Ishikawa (cell line): ENCODE data around the gene HTR4.

Experiments
- CEBPB ChIP-seq: IDR thresholded peaks from 2 replicates; pipeline ENCODE4 v1.6.1; 2012
- CREB1 ChIP-seq: IDR thresholded peaks from 2 replicates; pipeline ENCODE4 v1.6.1; 2012; ENCODE audit warnings: low read depth
- EGR1 ChIP-seq: IDR thresholded peaks from 2 replicates; pipeline ENCODE4 v1.6.1; 2012
- EP300 ChIP-seq: IDR thresholded peaks from 2 replicates; pipeline ENCODE4 v1.6.1; 2012; ENCODE audit warnings: borderline replicate concordance
- FOXM1 ChIP-seq: IDR thresholded peaks from 2 replicates; pipeline ENCODE4 v1.6.1; 2012; ENCODE audit warnings: low read depth, borderline replicate concordance
- MAX ChIP-seq: IDR thresholded peaks from 2 replicates; pipeline ENCODE4 v1.6.1; 2012
- NFIC ChIP-seq: IDR thresholded peaks from 2 replicates; pipeline ENCODE4 v1.6.1; 2012
- RAD21 ChIP-seq: IDR thresholded peaks from 2 replicates; pipeline ENCODE4 v1.6.1; 2012; ENCODE audit warnings: low read depth
- TAF1 ChIP-seq: IDR thresholded peaks from 2 replicates; pipeline ENCODE4 v1.6.1; 2012; ENCODE audit warnings: low read depth, mild to moderate bottlenecking
- TCF12 ChIP-seq: IDR thresholded peaks from 2 replicates; pipeline ENCODE4 v1.6.1; 2012; ENCODE audit warnings: low read depth
- TEAD4 ChIP-seq: IDR thresholded peaks from 2 replicates; pipeline ENCODE4 v1.6.1; 2012
- YY1 ChIP-seq: IDR thresholded peaks from 2 replicates; pipeline ENCODE4 v1.6.1; 2012; ENCODE audit warnings: low read depth
- ZBTB7A ChIP-seq: IDR thresholded peaks from 2 replicates; pipeline ENCODE4 v1.6.1; 2012; ENCODE audit warnings: low read depth
- TF ChIP-seq, protein P1 (sequence below): IDR thresholded peaks from 2 replicates; pipeline ENCODE4 v1.6.1; 2012
- TF ChIP-seq, protein P2 (sequence below): IDR thresholded peaks from 2 replicates; pipeline ENCODE4 v1.6.1; 2012; ENCODE audit warnings: low read depth, mild to moderate bottlenecking

Gene HTR4

DNA sequence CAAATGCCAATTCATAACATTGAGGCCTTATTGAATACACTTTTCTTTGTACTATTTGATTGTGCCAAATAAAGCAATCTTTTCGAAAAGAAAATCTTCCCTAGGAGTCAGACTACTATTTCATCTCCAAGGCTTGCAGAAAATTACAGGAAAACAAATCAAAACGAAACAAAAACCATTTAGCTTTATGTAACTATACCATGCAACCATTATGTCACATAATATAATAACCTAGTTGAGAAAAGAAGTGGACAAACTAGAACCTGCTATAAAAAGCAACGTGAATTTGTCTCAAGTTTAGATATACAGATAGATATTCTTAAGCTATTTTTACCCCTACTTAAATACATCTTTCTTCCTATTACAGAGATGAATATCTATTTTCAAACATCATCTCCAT lies 18.0 kb downstream of the HTR4 start:
- TF ChIP-seq YY1 (no peak), EP300 (no peak)

DNA sequence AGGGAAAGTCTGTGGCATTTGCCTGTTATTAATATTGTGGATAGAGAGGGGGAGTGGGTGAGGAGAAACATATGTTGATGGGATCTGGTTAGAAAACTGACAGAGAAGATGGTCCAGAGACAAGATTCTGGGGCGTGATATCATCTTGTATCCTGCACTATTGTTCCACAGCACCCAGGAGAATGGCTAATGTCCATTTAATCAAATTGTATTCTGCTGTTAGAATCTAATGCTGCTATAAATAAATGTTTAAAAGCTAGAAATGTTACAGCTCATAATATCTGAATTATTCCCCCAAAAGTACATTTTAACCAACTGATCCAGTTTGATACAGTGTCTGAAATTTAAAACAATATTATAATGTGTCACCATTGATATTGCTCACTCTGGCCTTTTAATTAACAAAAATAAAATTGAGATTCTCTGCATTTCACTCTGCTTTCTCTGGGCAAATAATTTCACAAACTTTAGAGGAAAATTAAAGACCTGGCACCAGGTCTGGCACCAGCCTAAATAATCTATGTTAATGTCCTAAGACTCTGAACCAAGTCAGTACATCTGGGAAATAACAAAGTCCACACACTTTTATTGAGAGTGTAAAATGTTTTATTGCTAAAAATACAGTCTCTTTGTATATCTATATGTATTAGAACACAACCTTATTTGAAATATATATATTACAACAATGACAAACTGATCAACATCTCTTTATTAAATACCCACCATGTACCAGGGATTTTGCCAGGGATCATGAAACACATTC lies 18.8 kb downstream of the HTR4 start:
- TF ChIP-seq RAD21, result no peak
- TF ChIP-seq, protein P1, sequence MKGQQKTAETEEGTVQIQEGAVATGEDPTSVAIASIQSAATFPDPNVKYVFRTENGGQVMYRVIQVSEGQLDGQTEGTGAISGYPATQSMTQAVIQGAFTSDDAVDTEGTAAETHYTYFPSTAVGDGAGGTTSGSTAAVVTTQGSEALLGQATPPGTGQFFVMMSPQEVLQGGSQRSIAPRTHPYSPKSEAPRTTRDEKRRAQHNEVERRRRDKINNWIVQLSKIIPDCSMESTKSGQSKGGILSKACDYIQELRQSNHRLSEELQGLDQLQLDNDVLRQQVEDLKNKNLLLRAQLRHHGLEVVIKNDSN, result no peak

GRCh38 chr5:148633067-148633377 lies 21.3 kb downstream of the HTR4 start:
- no peak for TF ChIP-seq FOXM1
- no peak for TF ChIP-seq EP300
- TF ChIP-seq TCF12, result no peak
- no peak for TF ChIP-seq CEBPB
- no peak for TF ChIP-seq NFIC
- no peak for TF ChIP-seq ZBTB7A
- TF ChIP-seq, protein P2, sequence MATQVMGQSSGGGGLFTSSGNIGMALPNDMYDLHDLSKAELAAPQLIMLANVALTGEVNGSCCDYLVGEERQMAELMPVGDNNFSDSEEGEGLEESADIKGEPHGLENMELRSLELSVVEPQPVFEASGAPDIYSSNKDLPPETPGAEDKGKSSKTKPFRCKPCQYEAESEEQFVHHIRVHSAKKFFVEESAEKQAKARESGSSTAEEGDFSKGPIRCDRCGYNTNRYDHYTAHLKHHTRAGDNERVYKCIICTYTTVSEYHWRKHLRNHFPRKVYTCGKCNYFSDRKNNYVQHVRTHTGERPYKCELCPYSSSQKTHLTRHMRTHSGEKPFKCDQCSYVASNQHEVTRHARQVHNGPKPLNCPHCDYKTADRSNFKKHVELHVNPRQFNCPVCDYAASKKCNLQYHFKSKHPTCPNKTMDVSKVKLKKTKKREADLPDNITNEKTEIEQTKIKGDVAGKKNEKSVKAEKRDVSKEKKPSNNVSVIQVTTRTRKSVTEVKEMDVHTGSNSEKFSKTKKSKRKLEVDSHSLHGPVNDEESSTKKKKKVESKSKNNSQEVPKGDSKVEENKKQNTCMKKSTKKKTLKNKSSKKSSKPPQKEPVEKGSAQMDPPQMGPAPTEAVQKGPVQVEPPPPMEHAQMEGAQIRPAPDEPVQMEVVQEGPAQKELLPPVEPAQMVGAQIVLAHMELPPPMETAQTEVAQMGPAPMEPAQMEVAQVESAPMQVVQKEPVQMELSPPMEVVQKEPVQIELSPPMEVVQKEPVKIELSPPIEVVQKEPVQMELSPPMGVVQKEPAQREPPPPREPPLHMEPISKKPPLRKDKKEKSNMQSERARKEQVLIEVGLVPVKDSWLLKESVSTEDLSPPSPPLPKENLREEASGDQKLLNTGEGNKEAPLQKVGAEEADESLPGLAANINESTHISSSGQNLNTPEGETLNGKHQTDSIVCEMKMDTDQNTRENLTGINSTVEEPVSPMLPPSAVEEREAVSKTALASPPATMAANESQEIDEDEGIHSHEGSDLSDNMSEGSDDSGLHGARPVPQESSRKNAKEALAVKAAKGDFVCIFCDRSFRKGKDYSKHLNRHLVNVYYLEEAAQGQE, result no peak
- no peak for TF ChIP-seq TAF1
- TF ChIP-seq MAX, result no peak
- no peak for TF ChIP-seq RAD21
- TF ChIP-seq YY1, result no peak
- no peak for TF ChIP-seq CREB1

- TF ChIP-seq CREB1 (no peak), TAF1 (no peak), NFIC (no peak), ZBTB7A (no peak), EGR1 (no peak), TCF12 (no peak), FOXM1 (no peak), MAX (no peak), CEBPB (no peak), YY1 (no peak), RAD21 (no peak), TEAD4 (no peak), EP300 (no peak)
- TF ChIP-seq, protein P1, result no peak
- TF ChIP-seq, protein P2, result no peak
Observed at GRCh38 chr5:148632255-148633066, 21.9 kb downstream of the HTR4 start.

DNA sequence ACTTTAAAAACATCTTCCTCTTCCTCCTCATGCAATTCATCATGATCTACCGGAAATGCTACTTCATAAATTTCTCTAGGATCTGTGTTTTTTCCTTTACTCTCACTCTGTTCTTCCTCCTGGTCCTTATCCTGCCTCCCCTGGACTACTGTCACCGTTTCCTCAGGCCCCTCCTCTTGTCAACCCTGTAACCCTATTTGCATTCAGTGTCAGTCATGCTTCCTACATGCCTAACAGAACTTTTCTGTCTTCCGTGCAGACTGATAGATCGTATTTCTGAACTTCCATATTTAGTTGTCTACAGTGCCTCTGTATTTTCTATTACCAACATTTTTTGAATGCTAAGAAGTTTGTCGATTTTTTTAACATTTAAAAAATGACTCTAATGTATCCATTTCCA lies 27.3 kb downstream of the HTR4 start:
- TF ChIP-seq ZBTB7A, result no peak
- TF ChIP-seq NFIC, result no peak
- no peak for TF ChIP-seq TCF12
- no peak for TF ChIP-seq FOXM1
- no peak for TF ChIP-seq YY1
- no peak for TF ChIP-seq EGR1
- no peak for TF ChIP-seq TEAD4
- TF ChIP-seq, protein P1, result no peak
- TF ChIP-seq CEBPB, result no peak
- TF ChIP-seq EP300, result no peak

GRCh38 chr5:148626081-148626613 lies 28.2 kb downstream of the HTR4 start:
- TF ChIP-seq YY1 (no peak), EGR1 (no peak), EP300 (no peak), MAX (no peak), ZBTB7A (no peak), TEAD4 (no peak), TAF1 (no peak), FOXM1 (no peak)
- TF ChIP-seq, protein P1, result no peak
- TF ChIP-seq, protein P2, result no peak
